Endothelial cell of umbilical vein (primary cell): ENCODE results near the gene FBXL3. TPM values are rescaled to one million over a fixed set of nuclear protein-coding genes. Genes with fewer than 3 reads are reported as not detected.
A peak's percentile ranks its signal among the peaks of the same experiment; 100 is the strongest.

Experiments
- BruUV-seq: library from RNA; stranded (reverse); fragments of 400-500 nt; replicated peaks from 2 replicates; lab custom pipeline; 2021; lab: Mats Ljungman, UMichigan
- CTCF ChIA-PET: fragments of 300-600, 350-600 bp; sonication (Branson Sonifier 250); formaldehyde crosslinking; loops from one replicate; lab custom pipeline; 2021; ENCODE audit warnings: antibody characterized with exemption, inconsistent platforms; lab: Charles Lee
- POLR2A ChIA-PET: fragments of 300-600, 350-600 bp; sonication (Branson Sonifier 250); formaldehyde crosslinking; loops from one replicate; lab custom pipeline; 2021; ENCODE audit warnings: antibody characterized with exemption, inconsistent platforms; lab: Charles Lee
- DNase-seq: peaks from one replicate; pipeline ENCODE4 v3.0.0-alpha.2; 2011; ENCODE audit warnings: low read depth, low spot score
- FAIRE-seq: peaks from 2 replicates; lab custom pipeline; 2011; peaks lifted over from hg19 to GRCh38; lab: Jason Lieb, UNC
- H2AFZ ChIP-seq: 2 replicates; pipeline ENCODE4 v1.6.0; 2012; ENCODE audit warnings: low read depth, low read length, control low read depth, inconsistent platforms
- H3K27ac ChIP-seq: 2 replicates; pipeline ENCODE4 v1.5.1; 2011; ENCODE audit warnings: low read depth, mild to moderate bottlenecking, control low read depth, low read length, moderate library complexity; ENCODE audit not compliant: insufficient read depth
- H3K27me3 ChIP-seq, 2 experiments: 2 replicates each; pipeline versions ENCODE4 v1.6.0 to v1.6.1; 2011; ENCODE audit warnings: low read length in 2 of 2, mixed read lengths in 1 of 2; ENCODE audit not compliant: control insufficient read depth in 2 of 2, insufficient read depth in 2 of 2
- H3K36me3 ChIP-seq, 2 experiments: 2 replicates in 1 of 2; 3 replicates in 1 of 2; pipeline ENCODE4 v1.5.1; 2011; ENCODE audit warnings: low read length in 2 of 2, mild to moderate bottlenecking in 1 of 2, moderate library complexity in 1 of 2; ENCODE audit not compliant: control insufficient read depth in 2 of 2, insufficient read depth in 2 of 2; ENCODE audit errors: extremely low read depth in 1 of 2
- H3K4me1 ChIP-seq: 3 replicates; pipeline ENCODE4 v1.5.1; 2011; ENCODE audit warnings: mild to moderate bottlenecking, low read length; ENCODE audit not compliant: control insufficient read depth, insufficient read depth; ENCODE audit errors: extremely low read depth
- H3K4me2 ChIP-seq: 2 replicates; pipeline ENCODE4 v1.6.1; 2011; ENCODE audit warnings: low read length, control low read depth, mixed read lengths; ENCODE audit not compliant: insufficient read depth
- H3K4me3 ChIP-seq, 3 experiments: fragments of 200-600 bp in 1 of 3; sonication (generic), shearing (Covaris generic) in 1 of 3; replicated peaks in 1 of 3; 2 replicates each; pipeline ENCODE4 v1.5.1; 2011 to 2016; ENCODE audit warnings: control low read depth in 3 of 3, low read length in 3 of 3, mild to moderate bottlenecking in 2 of 3, inconsistent platforms in 1 of 3, low read depth in 1 of 3, moderate library complexity in 1 of 3; ENCODE audit not compliant: insufficient read depth in 1 of 3
- H3K79me2 ChIP-seq: 2 replicates; pipeline ENCODE4 v1.6.0; 2012; ENCODE audit warnings: low read length, inconsistent platforms; ENCODE audit not compliant: control insufficient read depth, insufficient read depth
- H3K9ac ChIP-seq: replicated peaks from 2 replicates; pipeline ENCODE3; 2011; ENCODE audit warnings: low read length, control low read depth; ENCODE audit not compliant: insufficient read depth; ENCODE audit errors: extremely low read depth
- H3K9me1 ChIP-seq: replicated peaks from 3 replicates; pipeline ENCODE4 v1.6.0; 2011; ENCODE audit warnings: mild to moderate bottlenecking, low read length; ENCODE audit not compliant: control insufficient read depth, insufficient read depth; ENCODE audit errors: extremely low read depth
- H3K9me3 ChIP-seq: replicated peaks from 2 replicates; pipeline ENCODE4 v1.5.1; 2012; ENCODE audit warnings: low read length, inconsistent platforms; ENCODE audit not compliant: control insufficient read depth, insufficient read depth
- H4K20me1 ChIP-seq: replicated peaks from 2 replicates; pipeline ENCODE3; 2011; ENCODE audit warnings: mild to moderate bottlenecking, low read length; ENCODE audit not compliant: control insufficient read depth, insufficient read depth; ENCODE audit errors: extremely low read depth
- EZH2 ChIP-seq: IDR thresholded peaks from 2 replicates; pipeline ENCODE4 v1.6.1; 2012; ENCODE audit warnings: borderline replicate concordance, low read depth, mild to moderate bottlenecking, moderate library complexity, low read length, inconsistent platforms; ENCODE audit not compliant: severe bottlenecking
- FOS ChIP-seq: IDR thresholded peaks from 2 replicates; pipeline ENCODE4 v1.6.1; 2011; ENCODE audit warnings: mild to moderate bottlenecking, low read length, moderate library complexity, borderline replicate concordance; ENCODE audit not compliant: insufficient read depth
- GATA2 ChIP-seq: IDR thresholded peaks from 2 replicates; pipeline ENCODE4 v1.7.0; 2011; ENCODE audit warnings: low read depth, mild to moderate bottlenecking, moderate library complexity, mixed read lengths, low read length; ENCODE audit not compliant: insufficient read length, insufficient read depth
- JUN ChIP-seq: IDR thresholded peaks from 2 replicates; pipeline ENCODE4 v1.6.1; 2011; ENCODE audit warnings: borderline replicate concordance, low read depth; ENCODE audit not compliant: insufficient read length, insufficient read depth
- MAX ChIP-seq: IDR thresholded peaks from 2 replicates; pipeline ENCODE4 v1.6.1; 2011; ENCODE audit not compliant: insufficient read depth, insufficient read length
- MYC ChIP-seq: IDR thresholded peaks from one replicate; pipeline ENCODE4 v1.6.1; 2011; ENCODE audit warnings: mild to moderate bottlenecking, low read depth, low read length
- POLR2A ChIP-seq: IDR thresholded peaks from 2 replicates; pipeline ENCODE4 v1.6.1; 2012; ENCODE audit warnings: low read depth, mild to moderate bottlenecking, control low read depth, low read length
- POLR2AphosphoS5 ChIP-seq: IDR thresholded peaks from 2 replicates; pipeline ENCODE4 v1.6.1; 2012; ENCODE audit warnings: low read depth, mild to moderate bottlenecking, control low read depth, low read length, moderate library complexity; ENCODE audit not compliant: insufficient read depth
- dilution Hi-C: fragments of 300-500 bp; cut with MboI; formaldehyde crosslinking; loops from one replicate; pipeline ENCODE4 v1.15.0; 2019; ENCODE audit warnings: low sequenced_read_pairs; ENCODE audit not compliant: extremely low pct_ligation_motif_present
- intact Hi-C: fragments of 100-400 bp; cut with micrococcal nuclease; formaldehyde crosslinking; loops from one replicate; pipeline ENCODE4 v1.10.0; 2022
- polyA plus RNA-seq, 4 experiments: library from polyadenylated mRNA; depleted of rRNA in 3 of 4; stranded (reverse) in 3 of 4; unstranded in 1 of 4; fragments of >200 nt; gene quantifications; 2 replicates each; pipeline versions ENCODE4 v1.2.1 to v1.2.3, GENCODE V29; 2011 to 2012; ENCODE audit warnings: missing spikeins in 1 of 4
- total RNA-seq: library from RNA; stranded (reverse); gene quantifications from 2 replicates; pipeline ENCODE4 v1.2.3, GENCODE V29; 2021
- TF ChIP-seq, protein P1 (sequence below), 2 donors: IDR thresholded peaks; 1 replicate in 1 of 2; 2 replicates in 1 of 2; pipeline ENCODE4 v1.5.1; 2011; ENCODE audit warnings: low read length in 2 of 2, mild to moderate bottlenecking in 2 of 2, moderate library complexity in 2 of 2, control low read depth in 1 of 2, inconsistent platforms in 1 of 2, low read depth in 1 of 2; ENCODE audit not compliant: insufficient read depth in 1 of 2; ENCODE audit errors: extremely low read depth in 1 of 2

The FBXL3 gene
- total and polyA plus RNA-seq, 2 donors (not counting 3 experiments of a cell fraction or from before 2014, with no cell fraction given) = 13.0 to 37.8 TPM

DNA sequence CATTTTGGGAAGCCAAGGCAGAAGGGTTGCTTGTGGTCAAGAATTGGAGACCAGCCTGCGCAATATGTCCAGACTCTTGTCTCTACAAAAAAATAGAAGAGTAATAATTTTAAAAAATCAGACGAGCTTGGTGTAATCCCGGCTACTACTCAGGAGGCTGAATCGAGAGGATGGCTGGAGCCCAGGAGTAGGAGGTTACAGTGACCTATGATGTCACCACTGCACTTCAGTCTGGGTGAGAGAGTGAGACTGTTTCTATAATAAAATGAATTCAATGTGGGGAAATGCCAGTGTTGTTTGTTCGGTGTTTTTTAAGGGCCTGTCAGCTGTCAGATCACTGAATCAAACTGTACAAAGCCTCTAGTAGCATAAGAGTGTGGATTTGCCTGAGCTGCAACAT lies 1.2 kb upstream of the FBXL3 start:
- peak overlapping the region; percentile 16 for H3K4me2 ChIP-seq
- intact Hi-C loops = loop anchor here (10.0 kb wide), 1 partner anchor 537 kb away; no protein-coding TSS in a partner anchor

GRCh38 chr13:77026255-77026860 lies 601 bp downstream of the FBXL3 start:
- FAIRE-seq (no peak), DNase-seq (peak; percentile 68)

More for the DNA sequence above, 1.2 kb upstream of the FBXL3 start:
- Histone ChIP-seq H3K9me3 (no peaks in the 10 kb centered on the region), H3K4me1 (peaks cover 25% of the 10 kb centered on the region), H3K36me3 (no peaks in the 10 kb centered on the region), H3K9me1 (no peaks in the 10 kb centered on the region), H3K79me2 (peaks cover 34% of the 10 kb centered on the region), H3K9ac (no peak overlapping the region), H3K4me3 (peak overlapping the region in 1 of 3 experiments; percentile 76), H3K27ac (peak overlapping the region; percentile 76), H3K27me3 (no peaks in the 10 kb centered on the region), H4K20me1 (peaks cover 4% of the 10 kb centered on the region), H2AFZ (peak overlapping the region; percentile 99)
- DNase-seq = peak; percentile 39
- dilution Hi-C loops = no loop called here
- peak; percentile 21 for FAIRE-seq
- CTCF ChIA-PET = interaction anchor here (1.1 kb wide), 1 partner anchor 450 kb away, joined by 4 read pairs; no protein-coding TSS in a partner anchor
- POLR2A ChIA-PET = no interaction called here
- TF ChIP-seq JUN (peak; percentile 29), EZH2 (no peak)
- no TSS peak for BruUV-seq

More at GRCh38 chr13:77026255-77026860, 601 bp downstream of the FBXL3 start:
- Histone ChIP-seq H4K20me1 (peaks cover 13% of the 10 kb centered on the region), H3K9ac (peak overlapping the region; percentile 96), H3K79me2 (peaks cover 53% of the 10 kb centered on the region), H3K9me3 (no peaks in the 10 kb centered on the region), H3K36me3 (peaks cover 2 to 3% of the 10 kb centered on the region in 2 experiments), H3K9me1 (no peaks in the 10 kb centered on the region), H3K4me2 (peak overlapping the region; percentile 93), H3K27ac (peak overlapping the region; percentile 87), H2AFZ (peak overlapping the region; percentile 97), H3K27me3 (no peaks in the 10 kb centered on the region), H3K4me3 (peak overlapping the region; percentile 79 to 94 (median 80)), H3K4me1 (peaks cover 33% of the 10 kb centered on the region)
- TF ChIP-seq POLR2A (no peak), FOS (no peak), GATA2 (no peak), MAX (no peak), EZH2 (no peak), MYC (no peak), JUN (no peak), POLR2AphosphoS5 (no peak)
- TF ChIP-seq, protein P1, sequence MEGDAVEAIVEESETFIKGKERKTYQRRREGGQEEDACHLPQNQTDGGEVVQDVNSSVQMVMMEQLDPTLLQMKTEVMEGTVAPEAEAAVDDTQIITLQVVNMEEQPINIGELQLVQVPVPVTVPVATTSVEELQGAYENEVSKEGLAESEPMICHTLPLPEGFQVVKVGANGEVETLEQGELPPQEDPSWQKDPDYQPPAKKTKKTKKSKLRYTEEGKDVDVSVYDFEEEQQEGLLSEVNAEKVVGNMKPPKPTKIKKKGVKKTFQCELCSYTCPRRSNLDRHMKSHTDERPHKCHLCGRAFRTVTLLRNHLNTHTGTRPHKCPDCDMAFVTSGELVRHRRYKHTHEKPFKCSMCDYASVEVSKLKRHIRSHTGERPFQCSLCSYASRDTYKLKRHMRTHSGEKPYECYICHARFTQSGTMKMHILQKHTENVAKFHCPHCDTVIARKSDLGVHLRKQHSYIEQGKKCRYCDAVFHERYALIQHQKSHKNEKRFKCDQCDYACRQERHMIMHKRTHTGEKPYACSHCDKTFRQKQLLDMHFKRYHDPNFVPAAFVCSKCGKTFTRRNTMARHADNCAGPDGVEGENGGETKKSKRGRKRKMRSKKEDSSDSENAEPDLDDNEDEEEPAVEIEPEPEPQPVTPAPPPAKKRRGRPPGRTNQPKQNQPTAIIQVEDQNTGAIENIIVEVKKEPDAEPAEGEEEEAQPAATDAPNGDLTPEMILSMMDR (IDR thresholded peaks at IDR 0.05; ENCODE audit: extremely low read depth in 1 of 2, insufficient read depth in 1 of 2, low read depth in 1 of 2, low read length in 2 of 2) = no peak
- dilution Hi-C loops (no loop called here), intact Hi-C loops (loop anchor here (2.0 to 10.0 kb wide), 4 partner anchors 300 to 672 kb away; partner anchors contain the start of gene MYCBP2)
- CTCF ChIA-PET = interaction anchor here (0.5 to 1.6 kb wide), 5 partner anchors 8 to 1330 kb away, joined by 3 to 10 read pairs (median 3); no protein-coding TSS in a partner anchor
- no TSS peak for BruUV-seq
- POLR2A ChIA-PET = no interaction called here
